Vagina (tissue), 2 donors: ENCODE results near the gene MYBPHL.

Experiments
- CTCF ChIP-seq, 3 experiments: fragments of 450-650 bp in 2 of 3; fragments of 200-600 bp in 1 of 3; sonication (generic) in 1 of 3; IDR thresholded peaks; one replicate each; pipeline ENCODE4 v1.5.1; 2017 to 2019; ENCODE audit warnings: antibody characterized with exemption in 3 of 3, mild to moderate bottlenecking in 2 of 3, moderate library complexity in 2 of 3
- POLR2A ChIP-seq, 2 donors: fragments of 450-650 bp; IDR thresholded peaks; one replicate each; pipeline ENCODE4 v1.6.1; 2017; ENCODE audit warnings: antibody characterized with exemption in 2 of 2, mild to moderate bottlenecking in 2 of 2, moderate library complexity in 2 of 2

- TF ChIP-seq CTCF (IDR thresholded peaks at IDR 0.05), result no peak
- TF ChIP-seq POLR2A (IDR thresholded peaks at IDR 0.05), result no peak
Measured at GRCh38 chr1:109267743-109268300, 39.0 kb downstream of the MYBPHL start.
